Tibial nerve (tissue), 4 donors: ENCODE measurements around the gene ALDH3A1. TPM values are rescaled to one million over a fixed set of nuclear protein-coding genes. Genes with fewer than 3 reads are reported as not detected.

Experiments
- DNase-seq, 2 donors: peaks; one replicate each; pipeline ENCODE4 v3.0.0-alpha.2; 2019; ENCODE audit warnings: low spot score in 2 of 2
- H3K27ac ChIP-seq, 4 donors: fragments of 200-600 bp; sonication (generic) in 3 of 4; one replicate each; pipeline ENCODE4 v1.5.1; 2017 to 2019; ENCODE audit warnings: mild to moderate bottlenecking in 1 of 4
- H3K27me3 ChIP-seq, 2 donors: fragments of 200-600 bp; sonication (generic) in 1 of 2; one replicate each; pipeline versions ENCODE4 v1.5.1 to v1.6.0; 2017 to 2019
- H3K36me3 ChIP-seq, 3 donors: fragments of 200-600 bp; sonication (generic); one replicate each; pipeline ENCODE4 v1.5.1; 2018 to 2019
- H3K4me1 ChIP-seq, 4 donors: fragments of 200-600 bp; sonication (generic) in 3 of 4; one replicate each; pipeline ENCODE4 v1.5.1; 2017 to 2019
- H3K4me3 ChIP-seq, 4 donors: fragments of 200-600 bp; sonication (generic) in 3 of 4; one replicate each; pipeline ENCODE4 v1.5.1; 2017 to 2019; ENCODE audit warnings: mild to moderate bottlenecking in 1 of 4, moderate library complexity in 1 of 4
- H3K9me3 ChIP-seq, 4 donors: fragments of 200-600 bp; sonication (generic) in 3 of 4; one replicate each; pipeline ENCODE4 v1.5.1; 2017 to 2019
- EP300 ChIP-seq, 2 donors: sonication (generic); formaldehyde crosslinking; IDR thresholded peaks; one replicate each; pipeline ENCODE4 v1.6.1; 2017; ENCODE audit warnings: antibody characterized with exemption in 2 of 2, mild to moderate bottlenecking in 1 of 2
- POLR2A ChIP-seq, 2 donors: fragments of 450-650 bp; IDR thresholded peaks; one replicate each; pipeline ENCODE4 v1.6.1; 2017; ENCODE audit warnings: antibody characterized with exemption in 2 of 2, mild to moderate bottlenecking in 2 of 2, moderate library complexity in 2 of 2
- WGBS, 2 donors: methylation state at CpG; one replicate each; pipeline ENCODE4 v1.1.5; 2018; 5-methylcytosine and 5-hydroxymethylcytosine counted together
- total RNA-seq, 4 donors: library from RNA; depleted of rRNA; stranded (reverse); fragments of >200 nt; gene quantifications; one replicate each; pipeline ENCODE4 v1.1.0, GENCODE V29; 2016
- TF ChIP-seq, protein P1 (sequence below), 5 experiments: fragments of 200-600 bp in 3 of 5; fragments of 450-650 bp in 2 of 5; sonication (generic) in 3 of 5; IDR thresholded peaks; one replicate each; pipeline ENCODE4 v1.5.1; 2016 to 2019; ENCODE audit warnings: antibody characterized with exemption in 5 of 5, mild to moderate bottlenecking in 3 of 5, moderate library complexity in 2 of 5

ALDH3A1 gene
- total RNA-seq, 4 donors from 2014 or later = 0.21 to 2.1 (median 1.7) TPM; not detected in 1

DNA sequence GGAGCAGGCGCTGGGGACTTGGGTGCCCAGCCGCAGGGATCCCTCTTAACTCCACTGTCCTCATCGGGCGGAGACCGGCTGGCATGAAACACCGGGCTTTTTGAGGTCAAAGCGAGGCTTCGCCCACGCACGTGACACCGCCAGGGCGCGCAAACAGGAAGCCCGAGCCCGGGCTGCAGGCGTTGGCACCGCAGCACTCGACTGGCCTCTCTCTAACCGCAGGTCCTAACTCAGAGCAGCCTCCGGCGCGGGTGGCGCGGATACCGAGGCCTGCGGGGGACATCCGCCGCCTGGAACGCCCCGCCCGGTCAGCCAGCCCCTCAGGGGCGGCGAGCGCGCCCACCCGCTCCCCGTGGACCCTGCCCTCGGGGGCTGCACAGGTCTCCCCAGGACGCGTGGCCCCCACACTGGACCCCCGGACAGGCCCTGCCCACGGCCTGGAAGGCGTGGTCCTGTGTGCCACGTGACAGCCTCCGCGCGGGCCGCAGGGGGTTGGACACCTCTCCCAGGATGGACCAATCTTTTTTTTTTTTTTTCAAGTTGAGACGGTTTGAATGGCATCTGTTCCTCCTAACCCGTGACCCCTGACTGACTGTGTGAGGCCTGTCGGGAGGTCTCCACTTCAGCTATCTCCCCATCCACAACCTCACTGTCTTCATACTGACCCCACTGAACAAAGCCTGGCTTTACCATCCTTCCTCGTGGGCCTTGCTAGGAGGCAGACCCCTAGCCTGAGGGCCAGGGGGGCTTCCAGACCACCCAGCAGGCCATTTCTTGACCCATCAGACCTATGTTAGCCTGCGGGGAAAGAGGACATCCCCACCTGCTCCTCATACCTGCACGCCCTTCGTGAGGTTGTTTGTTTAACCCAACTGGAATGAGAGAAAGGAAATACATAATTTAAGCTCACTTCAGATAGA lies 23.3 kb downstream of the ALDH3A1 start:
- peak overlapping the region; percentile 16 to 98 (median 81) for H3K27ac ChIP-seq

GRCh38 chr17:19723964-19724363 lies 24.1 kb downstream of the ALDH3A1 start:
- Histone ChIP-seq H3K4me3 (no peak overlapping the region), H3K27me3 (no peaks in the 10 kb centered on the region), H3K27ac (peak overlapping the region in 3 of 4 donors; percentile 66 to 98 (median 96)), H3K4me1 (peaks cover 5 to 71% (median 46%) of the 10 kb centered on the region in 4 donors), H3K9me3 (no peaks in the 10 kb centered on the region), H3K36me3 (no peaks in the 10 kb centered on the region)
- no peak for DNase-seq
- TF ChIP-seq POLR2A (IDR thresholded peaks at IDR 0.05) (no peak), EP300 (IDR thresholded peaks at IDR 0.05) (no peak)
- TF ChIP-seq, protein P1, sequence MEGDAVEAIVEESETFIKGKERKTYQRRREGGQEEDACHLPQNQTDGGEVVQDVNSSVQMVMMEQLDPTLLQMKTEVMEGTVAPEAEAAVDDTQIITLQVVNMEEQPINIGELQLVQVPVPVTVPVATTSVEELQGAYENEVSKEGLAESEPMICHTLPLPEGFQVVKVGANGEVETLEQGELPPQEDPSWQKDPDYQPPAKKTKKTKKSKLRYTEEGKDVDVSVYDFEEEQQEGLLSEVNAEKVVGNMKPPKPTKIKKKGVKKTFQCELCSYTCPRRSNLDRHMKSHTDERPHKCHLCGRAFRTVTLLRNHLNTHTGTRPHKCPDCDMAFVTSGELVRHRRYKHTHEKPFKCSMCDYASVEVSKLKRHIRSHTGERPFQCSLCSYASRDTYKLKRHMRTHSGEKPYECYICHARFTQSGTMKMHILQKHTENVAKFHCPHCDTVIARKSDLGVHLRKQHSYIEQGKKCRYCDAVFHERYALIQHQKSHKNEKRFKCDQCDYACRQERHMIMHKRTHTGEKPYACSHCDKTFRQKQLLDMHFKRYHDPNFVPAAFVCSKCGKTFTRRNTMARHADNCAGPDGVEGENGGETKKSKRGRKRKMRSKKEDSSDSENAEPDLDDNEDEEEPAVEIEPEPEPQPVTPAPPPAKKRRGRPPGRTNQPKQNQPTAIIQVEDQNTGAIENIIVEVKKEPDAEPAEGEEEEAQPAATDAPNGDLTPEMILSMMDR (IDR thresholded peaks at IDR 0.05) = no peak
- WGBS, 2 donors = 100% methylated on average over 1 of the region's 1 CpG

More for the DNA sequence above, 23.3 kb downstream of the ALDH3A1 start:
- TF ChIP-seq POLR2A (IDR thresholded peaks at IDR 0.05) = peak in 1 of 2 donors; percentile 16
- TF ChIP-seq EP300 (IDR thresholded peaks at IDR 0.05) = peak in 1 of 2 donors; percentile 64
- TF ChIP-seq, protein P1 (IDR thresholded peaks at IDR 0.05) = no peak
- Histone ChIP-seq H3K9me3 (no peaks in the 10 kb centered on the region), H3K4me3 (peak overlapping the region in 3 of 4 donors; percentile 23 to 44 (median 41)), H3K36me3 (no peaks in the 10 kb centered on the region), H3K27me3 (no peaks in the 10 kb centered on the region), H3K4me1 (peaks cover 5 to 77% (median 49%) of the 10 kb centered on the region in 4 donors)
- peak; percentile 45 to 48 for DNase-seq
- 34 to 61% methylated on average over 26 to 40 of the region's 55 CpGs for WGBS, 2 donors

DNA sequence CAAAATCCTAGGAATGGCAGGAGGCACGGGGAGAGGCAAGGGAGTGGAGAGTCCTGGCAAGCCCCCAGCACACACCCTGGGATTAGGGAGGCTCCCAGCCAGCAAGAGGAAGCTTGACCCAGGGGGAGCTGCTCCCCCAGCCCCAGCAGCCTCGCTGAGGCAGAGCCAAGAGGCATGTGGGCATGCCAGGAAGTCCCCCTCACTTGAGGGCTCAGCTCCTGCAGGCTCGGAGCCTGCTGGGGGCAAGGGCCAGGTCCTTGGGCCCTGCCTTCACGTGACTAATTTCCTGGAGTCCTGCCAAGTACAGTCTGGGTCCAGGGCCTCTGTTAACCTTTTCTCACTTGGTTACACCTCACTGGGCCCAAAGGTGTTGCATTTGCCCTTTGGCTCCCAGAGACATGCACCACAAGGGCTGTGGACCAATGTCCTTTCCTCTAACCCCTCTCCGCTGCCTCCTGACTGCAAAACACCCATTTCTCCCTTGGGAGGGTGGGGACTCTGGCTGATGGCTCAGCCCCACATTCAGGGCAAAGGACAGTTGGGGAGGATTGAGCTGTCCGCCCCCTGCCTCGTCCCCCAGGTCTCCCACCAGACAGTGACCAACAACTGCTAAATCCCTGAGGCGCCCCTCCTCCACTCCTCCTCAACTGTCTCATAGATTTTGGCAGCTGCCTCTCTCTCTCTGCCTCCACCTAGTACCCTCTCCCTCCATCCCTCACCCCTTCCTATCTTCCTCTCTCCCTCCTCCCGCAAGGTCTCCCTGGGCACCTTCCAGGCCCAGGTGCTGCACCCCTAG lies 27.3 kb downstream of the ALDH3A1 start:
- Histone ChIP-seq H3K9me3 (no peaks in the 10 kb centered on the region), H3K4me1 (peaks cover 0 to 50% (median 24%) of the 10 kb centered on the region in 4 donors), H3K4me3 (no peak overlapping the region), H3K36me3 (no peaks in the 10 kb centered on the region), H3K27ac (peak overlapping the region in 1 of 4 donors; percentile 38), H3K27me3 (no peaks in the 10 kb centered on the region)
- TF ChIP-seq, protein P1 (IDR thresholded peaks at IDR 0.05) = no peak
- TF ChIP-seq EP300 (IDR thresholded peaks at IDR 0.05) = no peak
- no peak for TF ChIP-seq POLR2A (IDR thresholded peaks at IDR 0.05)
- DNase-seq = no peak
- 53 to 57% methylated on average over 8 to 9 of the region's 9 CpGs for WGBS, 2 donors

DNA sequence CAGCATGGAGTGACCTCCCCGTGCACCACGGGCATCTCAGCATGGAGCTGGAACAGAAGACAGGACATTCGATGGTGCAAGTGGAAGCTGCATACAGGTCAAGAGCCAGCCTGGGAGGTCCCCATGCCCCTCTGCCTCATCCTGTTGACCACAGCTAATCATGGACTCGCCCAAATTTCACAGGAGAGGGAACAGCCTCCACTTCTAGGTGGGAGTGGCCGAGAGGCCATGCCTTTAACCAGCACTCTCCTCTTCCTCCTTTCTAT lies 28.0 kb downstream of the ALDH3A1 start:
- Histone ChIP-seq H3K4me1 (peaks cover 0 to 45% (median 23%) of the 10 kb centered on the region in 4 donors), H3K9me3 (no peaks in the 10 kb centered on the region)
- WGBS, 2 donors = 68 to 82% methylated on average over 4 to 5 of the region's 5 CpGs

More for the DNA sequence above, 28.0 kb downstream of the ALDH3A1 start:
- H3K27me3 ChIP-seq = no peaks in the 10 kb centered on the region
- H3K27ac ChIP-seq = peak overlapping the region in 1 of 4 donors; percentile 38
- TF ChIP-seq POLR2A (IDR thresholded peaks at IDR 0.05) (no peak), EP300 (IDR thresholded peaks at IDR 0.05) (no peak)
- TF ChIP-seq, protein P1 (IDR thresholded peaks at IDR 0.05) = no peak
- no peak overlapping the region for H3K4me3 ChIP-seq
- no peak for DNase-seq
- H3K36me3 ChIP-seq = no peaks in the 10 kb centered on the region
